Psoas muscle (tissue), 8 donors: ENCODE measurements around the gene HTR6. TPM values are rescaled to one million over a fixed set of nuclear protein-coding genes. Genes with fewer than 3 reads are reported as not detected.

ENCODE experiments used
- ATAC-seq, 4 donors: fragments of 200-7000 bp; cut with Tn5 transposase; one replicate each; pipeline ENCODE4 v1.9.1; 2020; ENCODE audit warnings: moderate library complexity in 3 of 4, mild to moderate bottlenecking in 2 of 4
- DNase-seq, 2 donors: peaks; one replicate each; pipeline ENCODE4 v3.0.0-alpha.2; 2020
- H3K27ac ChIP-seq: fragments of 200-600 bp; one replicate; pipeline ENCODE4 v1.8.0; 2022
- H3K27me3 ChIP-seq, 3 donors: fragments of 200-600 bp in 1 of 3; one replicate each; pipeline versions ENCODE4 v1.6.1 to v1.8.0; 2013 to 2022; ENCODE audit warnings: low read length in 2 of 3, mild to moderate bottlenecking in 2 of 3, moderate library complexity in 1 of 3; ENCODE audit not compliant: insufficient read depth in 3 of 3
- H3K36me3 ChIP-seq, 2 donors: fragments of 200-600 bp in 1 of 2; one replicate each; pipeline versions ENCODE4 v1.6.1 to v1.8.0; 2013 to 2022; ENCODE audit warnings: low read depth in 1 of 2, mild to moderate bottlenecking in 1 of 2, moderate library complexity in 1 of 2; ENCODE audit not compliant: insufficient read depth in 1 of 2
- H3K4me1 ChIP-seq: fragments of 200-600 bp; one replicate; pipeline ENCODE4 v1.8.0; 2022
- H3K4me3 ChIP-seq: fragments of 200-600 bp; one replicate; pipeline ENCODE4 v1.8.0; 2022; ENCODE audit warnings: mild to moderate bottlenecking
- H3K9me3 ChIP-seq: fragments of 200-600 bp; one replicate; pipeline ENCODE4 v1.8.0; 2022
- CTCF ChIP-seq: fragments of 200-600 bp; IDR thresholded peaks from one replicate; pipeline ENCODE4 v1.8.0; 2022; ENCODE audit warnings: antibody characterized with exemption
- WGBS, 3 donors: extraction: QIAGEN DNeasy Blood & Tissue Kit; methylation state at CpG; one replicate each; pipeline versions ENCODE4 v1.1.6 to v1.1.7; 2013; 5-methylcytosine and 5-hydroxymethylcytosine counted together
- intact Hi-C, 2 donors: fragments of 100-400 bp; cut with DNase I; formaldehyde crosslinking; loops; one replicate each; pipeline versions ENCODE4 v1.11.0 to v1.14.2; 2022
- long read RNA-seq, 2 donors: library from polyadenylated mRNA; unstranded; transcript quantifications; one replicate each; pipeline ENCODE4 v2.0.0, GENCODE V29; 2021
- polyA plus RNA-seq, 3 donors: library from polyadenylated mRNA; stranded (reverse); fragments of 200-250 nt; gene quantifications; one replicate each; pipeline ENCODE4 v1.2.3, GENCODE V29; 2013
- total RNA-seq, 4 donors: library from RNA; stranded (reverse); fragmentation: NEBNext Ultra II Directional in 2 of 4; extraction: Animal tissue kit (Norgen Biotek cat#: 25700) in 2 of 4; gene quantifications; one replicate each; pipeline versions ENCODE4 v1.2.1 to v1.2.4, GENCODE V29; 2021 to 2023
- donor health status: healthy with polysubstance abuse.
- donor health status: DM: no; HTN: no; CAD: no; lungs with moderate emphysema.
- donor health status: Bipolar disorder and iron deficiency.
- donor health status: healthy.
- donor health status: DM: yes; HTN: yes; CAD: no.
- donor health status: DM: no; HTN: no; CAD: no.
- donor health status: DM: no; HTN: no; CAD: no.
- donor health status: DM: yes; HTN: yes; CAD: no.

Gene HTR6
- total RNA-seq (not detected), polyA plus RNA-seq (not detected)
- long read RNA-seq, donor 1 = 0 reads
- long read RNA-seq, donor 2 = 0 reads

DNA sequence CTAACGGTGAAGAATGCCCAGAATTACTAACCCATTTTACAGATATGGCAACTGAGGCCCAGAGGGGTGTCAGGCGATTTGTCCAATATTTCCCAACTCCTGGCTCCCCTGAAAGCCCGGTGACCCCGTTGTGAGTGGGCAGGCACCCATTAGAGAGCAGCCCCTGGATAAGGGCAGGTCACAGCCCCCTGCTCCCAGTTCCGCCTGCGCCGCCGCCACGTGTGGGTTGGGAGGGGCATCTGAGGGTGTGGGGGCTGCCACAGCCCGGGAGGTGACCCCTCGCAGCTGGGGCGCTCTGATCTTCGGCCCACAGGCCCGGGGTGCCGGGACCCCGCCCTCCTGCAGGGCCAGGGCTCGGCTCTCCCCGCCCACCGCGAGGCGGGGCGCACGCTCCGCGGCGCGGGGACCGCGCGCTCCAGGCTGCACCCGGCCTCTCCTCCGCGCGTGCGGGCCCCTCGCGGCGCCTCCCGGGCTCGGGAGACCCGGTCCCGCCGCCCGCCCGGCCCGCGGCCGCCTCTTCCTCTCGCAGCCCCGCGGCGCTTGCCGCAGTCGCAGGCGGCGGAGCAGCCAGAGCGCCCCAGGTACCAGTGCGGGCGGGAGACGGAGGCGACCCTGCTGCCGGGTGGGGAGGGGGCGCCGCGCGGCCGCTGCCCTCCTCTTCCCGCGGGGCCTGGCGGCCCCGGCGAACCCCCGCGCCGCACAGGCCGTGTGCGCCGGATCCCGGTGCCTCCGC is at the start of gene HTR6:
Gene HTR6, plus strand, starts transcription at position 423 of the 733 bp plus-strand sequence. CDS start 879 bp downstream, outside the sequence.
- ATAC-seq (no peak), DNase-seq (no peak)
- Histone ChIP-seq H3K4me3 (peak within 1 kb of the TSS; percentile 34), H3K27me3 (peaks cover 0 to 61% (median 16%) of the 10 kb centered on the region in 3 donors), H3K27ac (no peak within 1 kb of the TSS), H3K4me1 (no peaks in the 10 kb centered on the region), H3K36me3 (no peaks in the 10 kb centered on the region), H3K9me3 (no peaks in the 10 kb centered on the region)
- no peak for TF ChIP-seq CTCF
- intact Hi-C loops = loop anchor here in 1 of 2 donors (5.0 kb wide), 1 partner anchor 38 kb away; no protein-coding TSS in a partner anchor
- WGBS, 3 donors = 3 to 6% (median 4%) methylated on average over 22 to 80 of the region's 80 CpGs

DNA sequence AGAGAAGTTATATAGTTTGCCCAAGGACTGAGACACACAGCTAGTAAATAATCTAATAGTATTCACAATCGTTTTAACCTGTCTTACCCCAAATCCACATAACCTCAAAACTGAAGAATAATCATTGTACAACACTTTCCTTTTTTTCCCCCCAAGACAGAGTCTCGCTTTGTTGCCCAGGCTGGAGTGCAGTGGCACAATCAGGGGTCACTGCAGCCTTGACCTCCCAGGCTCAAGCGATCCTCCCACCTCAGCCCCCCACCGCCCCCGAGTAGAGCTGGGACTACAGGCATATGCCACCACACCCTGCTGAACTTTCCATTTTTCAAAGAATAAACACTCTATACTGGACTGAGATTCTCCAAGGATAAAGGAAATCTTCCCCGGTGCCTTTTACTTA is 49.2 kb upstream of the HTR6 start:
- no peaks in the 10 kb centered on the region for H3K27me3 ChIP-seq
- 87 to 90% (median 88%) methylated on average over 6 of the region's 6 CpGs for WGBS, 3 donors
- no peaks in the 10 kb centered on the region for H3K4me1 ChIP-seq
- intact Hi-C loops = no loop called here
- H3K36me3 ChIP-seq = peaks cover 0 to 18% of the 10 kb centered on the region in 2 donors
- DNase-seq (no peak), ATAC-seq (no peak)
- H3K4me3 ChIP-seq = no peak overlapping the region
- TF ChIP-seq CTCF = no peak
- H3K27ac ChIP-seq = no peak overlapping the region
- no peaks in the 10 kb centered on the region for H3K9me3 ChIP-seq

GRCh38 chr1:19616489-19616888 is 48.2 kb upstream of the HTR6 start:
- Histone ChIP-seq H3K27ac (no peak overlapping the region), H3K4me1 (peaks cover 5% of the 10 kb centered on the region), H3K27me3 (no peaks in the 10 kb centered on the region), H3K9me3 (no peaks in the 10 kb centered on the region), H3K4me3 (no peak overlapping the region), H3K36me3 (peaks cover 0 to 18% of the 10 kb centered on the region in 2 donors)
- intact Hi-C loops = no loop called here
- DNase-seq (no peak), ATAC-seq (no peak)
- 55 to 67% (median 57%) methylated on average over 2 of the region's 2 CpGs for WGBS, 3 donors
- no peak for TF ChIP-seq CTCF

DNA sequence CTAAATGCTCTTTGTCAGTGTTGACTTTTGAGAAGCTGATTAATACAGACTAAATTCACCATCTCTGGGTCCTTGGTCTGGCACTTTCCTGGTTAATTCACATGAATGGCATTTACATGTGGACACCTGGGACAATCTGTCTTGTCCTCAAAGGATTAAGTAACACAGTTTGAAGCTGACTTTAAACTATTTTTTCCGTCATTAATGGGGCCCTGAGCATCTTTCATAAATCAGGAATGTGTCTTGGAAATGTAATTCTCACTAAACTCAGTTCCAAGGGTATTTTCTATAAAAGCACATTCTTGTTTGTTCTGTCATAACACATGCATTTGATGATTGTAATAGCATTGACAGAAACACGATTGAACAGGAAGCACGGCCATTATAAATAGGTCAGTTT is 47.3 kb upstream of the HTR6 start:
- Histone ChIP-seq H3K27me3 (no peaks in the 10 kb centered on the region), H3K27ac (no peak overlapping the region)

More for the DNA sequence above, 47.3 kb upstream of the HTR6 start:
- Histone ChIP-seq H3K4me3 (no peak overlapping the region), H3K4me1 (peaks cover 5% of the 10 kb centered on the region), H3K9me3 (no peaks in the 10 kb centered on the region), H3K36me3 (peaks cover 0 to 18% of the 10 kb centered on the region in 2 donors)
- 50 to 61% (median 51%) methylated on average over 3 of the region's 3 CpGs for WGBS, 3 donors
- ATAC-seq = no peak
- TF ChIP-seq CTCF = no peak
- DNase-seq = no peak
- intact Hi-C loops = no loop called here
